ENCODE data around the gene SH2D3A.
"Not testable (repeated sequence)": the region's sequence is repeated elsewhere in the genome, so short reads cannot be mapped to it uniquely, and the experiment has no call there.

Gene SH2D3A

DNA sequence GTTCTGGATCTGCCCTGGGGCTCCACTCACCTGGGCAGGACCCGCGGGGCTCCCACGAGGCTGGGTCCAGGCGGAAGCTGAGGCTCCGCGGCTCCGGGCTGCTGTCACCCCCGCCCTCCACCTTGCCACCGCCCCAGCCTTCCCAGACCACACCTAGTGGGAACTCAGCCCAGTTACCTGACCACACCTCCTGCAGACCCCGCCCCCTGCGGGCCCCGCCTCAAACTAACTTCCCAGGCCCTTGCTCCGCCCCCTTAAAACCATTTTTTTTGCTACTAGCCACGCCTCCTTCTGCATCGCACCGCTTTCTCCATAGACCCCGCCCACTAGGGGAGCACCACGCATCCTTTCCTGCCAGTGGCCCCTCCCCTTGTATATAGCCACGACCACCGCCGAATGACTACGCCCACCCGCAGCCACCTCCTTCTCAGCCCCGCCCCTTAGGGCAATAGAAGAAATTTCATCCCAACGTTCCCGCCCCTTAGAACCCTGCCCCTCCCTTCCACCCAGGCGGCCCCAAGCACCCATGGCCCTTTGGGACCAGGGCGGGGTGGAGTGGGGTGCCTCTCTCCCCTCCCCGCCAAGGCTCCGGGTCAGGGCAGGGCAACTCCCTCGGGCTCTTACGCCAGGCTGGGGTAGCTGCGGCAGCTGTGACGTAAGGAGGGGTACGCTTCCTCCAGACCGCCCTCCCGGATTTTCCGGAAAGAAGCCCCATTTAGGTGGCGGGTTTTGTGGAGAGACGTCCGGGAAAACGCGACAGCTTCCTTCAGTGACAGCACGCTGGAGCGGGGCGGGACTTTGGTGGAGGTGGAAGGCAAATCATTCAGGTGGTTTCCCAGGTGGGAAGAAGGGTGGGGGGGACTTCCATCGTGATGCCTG, at the start of gene SH2D3A:
TSS of gene SH2D3A (minus strand) at position 79 of the 879 bp plus-strand sequence. CDS start 3,687 bp downstream, outside the sequence.
- FAIRE-seq, result no peak

DNA sequence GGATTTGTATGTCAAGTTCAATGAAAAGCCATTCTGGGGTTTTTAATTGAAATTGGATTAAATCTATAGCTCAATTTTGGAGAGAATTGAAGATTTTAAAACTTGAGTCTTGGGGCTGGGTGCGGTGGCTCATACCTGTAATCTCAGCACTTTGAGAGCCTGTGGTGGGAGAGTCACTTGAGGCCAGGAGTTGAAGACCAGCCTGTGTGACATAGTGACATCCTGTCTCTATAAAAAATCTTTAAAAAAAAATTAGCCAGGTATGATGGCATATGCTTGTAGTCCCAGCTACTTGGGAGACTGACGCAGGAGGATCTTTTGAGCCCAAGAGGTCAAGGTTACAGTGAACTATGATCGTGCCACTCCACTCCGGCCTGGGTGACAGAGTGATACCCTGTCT, 46.4 kb upstream of the SH2D3A start:
- no peak for FAIRE-seq

DNA sequence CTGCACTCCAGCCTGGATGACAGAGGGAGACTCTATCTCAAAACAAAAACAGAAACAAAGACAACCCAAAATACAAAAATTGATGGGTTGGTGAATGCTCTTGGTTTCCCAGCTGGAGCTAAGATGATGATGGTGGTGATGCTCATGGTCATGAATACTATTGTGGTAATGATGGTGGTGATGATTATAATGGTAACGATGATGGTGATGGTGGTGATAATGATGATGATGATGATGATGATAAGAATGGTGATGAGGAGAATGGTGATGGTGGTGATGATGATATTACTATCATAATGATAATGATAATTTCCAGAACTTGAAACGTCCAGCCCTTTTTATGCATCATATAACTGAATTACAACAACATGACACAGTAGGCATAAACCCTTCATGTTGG, 45.4 kb upstream of the SH2D3A start:
- FAIRE-seq, result no peak

GRCh38 chr19:6811906-6812305, 44.7 kb upstream of the SH2D3A start:
- FAIRE-seq, result peak; percentile 53

GRCh38 chr19:6811378-6811777, 44.1 kb upstream of the SH2D3A start:
- FAIRE-seq, result no peak

GRCh38 chr19:6809262-6809661, 42.0 kb upstream of the SH2D3A start:
- no peak for FAIRE-seq

GRCh38 chr19:6808494-6808893, 41.3 kb upstream of the SH2D3A start:
- FAIRE-seq, result no peak

DNA sequence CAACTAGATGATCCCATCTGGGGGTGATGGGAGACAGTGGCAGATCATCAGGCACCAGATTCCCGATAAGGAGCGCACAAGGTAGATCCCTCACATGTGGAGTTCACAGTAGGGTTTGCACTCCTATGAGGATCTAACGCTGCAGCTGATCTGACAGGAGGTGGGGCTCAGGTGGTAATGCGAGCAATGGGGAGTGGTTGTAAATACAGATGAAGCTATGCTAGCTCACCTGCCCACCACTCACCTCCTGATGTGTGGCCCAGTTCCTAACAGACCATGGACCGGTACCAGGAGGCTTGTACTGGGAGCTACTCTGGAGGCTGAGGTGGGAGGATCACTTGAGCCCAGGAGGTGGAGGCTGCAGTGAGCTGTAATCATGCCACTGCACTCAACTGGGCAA, 40.1 kb upstream of the SH2D3A start:
- no peak for FAIRE-seq

GRCh38 chr19:6806488-6806887, 39.3 kb upstream of the SH2D3A start:
- FAIRE-seq, result no peak

GRCh38 chr19:6803036-6803404, 35.8 kb upstream of the SH2D3A start:
- FAIRE-seq, result no peak

DNA sequence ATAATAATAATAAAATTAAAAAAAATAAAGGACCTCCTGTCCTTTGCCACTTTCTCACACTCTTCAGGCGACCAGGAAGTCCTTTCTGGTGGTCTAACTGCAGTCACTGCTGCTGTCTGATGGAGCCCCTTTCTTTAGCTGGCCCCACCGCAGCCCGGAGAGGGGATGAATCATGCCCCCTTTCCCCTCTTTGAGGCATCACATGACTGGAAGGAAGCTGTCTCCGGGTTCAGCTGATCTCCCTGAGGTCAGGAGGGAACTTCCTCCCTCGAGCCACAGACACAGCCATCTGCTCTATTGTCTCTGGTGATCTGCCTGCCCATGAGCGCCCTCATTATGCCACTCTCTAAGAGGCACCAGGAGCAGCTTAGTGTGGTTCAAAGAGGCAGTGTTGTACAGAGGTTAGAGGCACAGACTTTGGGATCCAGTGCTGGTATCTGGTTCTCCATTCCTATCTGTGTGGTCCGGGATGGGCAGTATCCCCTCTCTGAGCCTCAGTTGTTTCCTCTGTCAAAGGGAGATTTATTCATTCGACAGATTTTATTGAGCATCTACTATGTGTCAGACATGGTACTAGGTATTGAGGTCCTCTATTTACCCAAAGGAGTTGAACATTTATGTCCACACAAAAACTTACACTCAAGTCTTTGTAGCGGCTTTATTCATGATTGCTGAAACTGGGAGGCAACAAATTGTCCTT, 35.3 kb upstream of the SH2D3A start:
- no peak for FAIRE-seq

DNA sequence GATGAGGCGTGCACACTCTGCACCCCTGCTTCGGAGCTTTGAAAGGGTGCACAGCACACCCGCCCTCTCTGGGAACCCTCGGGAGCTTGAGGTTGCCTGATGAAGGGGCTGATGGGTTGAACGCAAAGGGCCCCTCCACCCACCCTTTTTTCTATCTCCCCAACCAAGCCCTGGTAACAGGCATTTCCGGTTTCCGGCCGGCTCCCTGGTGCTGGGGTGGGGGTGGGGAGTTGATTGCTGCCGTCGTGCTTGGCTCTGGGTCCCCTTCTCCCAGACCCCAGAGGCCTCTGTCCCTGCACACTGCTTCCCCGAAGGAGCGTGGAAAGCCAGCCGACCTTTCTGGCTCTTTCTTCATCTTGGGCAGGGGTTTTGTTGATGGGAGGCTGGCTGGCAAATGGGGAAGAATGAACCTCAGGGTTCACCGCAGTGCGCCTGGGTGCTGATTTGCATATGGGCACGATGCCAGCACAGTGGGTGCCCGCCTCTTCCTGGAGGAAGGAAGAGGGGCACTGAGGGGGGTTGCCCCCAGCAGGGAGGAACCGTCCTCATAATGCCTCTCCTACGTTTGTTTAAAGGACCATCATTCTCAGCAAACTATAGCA, 34.4 kb upstream of the SH2D3A start:
- FAIRE-seq, result no peak

DNA sequence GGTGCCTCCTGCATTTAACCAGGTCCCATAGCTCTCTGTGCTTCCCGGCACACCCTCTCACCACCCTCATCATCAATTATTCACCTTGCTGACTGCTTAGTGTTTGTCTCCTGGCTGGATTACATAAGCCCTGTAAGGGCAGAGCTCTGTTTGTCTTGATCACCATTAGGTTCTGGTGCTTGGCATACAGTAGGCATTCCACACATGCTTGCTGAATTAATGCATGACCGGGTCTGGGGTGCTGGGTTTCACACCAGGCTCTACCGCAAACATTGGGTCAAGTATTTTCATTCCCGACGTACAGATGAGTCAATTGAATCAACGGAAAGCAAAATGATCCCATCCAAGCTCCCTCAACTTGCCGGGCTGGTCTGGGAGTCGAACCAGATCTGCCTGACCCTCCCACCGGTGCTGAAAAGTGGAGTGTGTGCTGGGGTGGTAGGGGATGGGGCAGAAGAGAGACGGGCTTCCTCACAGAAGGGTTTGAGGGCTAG, 33.8 kb upstream of the SH2D3A start:
- no peak for FAIRE-seq

DNA sequence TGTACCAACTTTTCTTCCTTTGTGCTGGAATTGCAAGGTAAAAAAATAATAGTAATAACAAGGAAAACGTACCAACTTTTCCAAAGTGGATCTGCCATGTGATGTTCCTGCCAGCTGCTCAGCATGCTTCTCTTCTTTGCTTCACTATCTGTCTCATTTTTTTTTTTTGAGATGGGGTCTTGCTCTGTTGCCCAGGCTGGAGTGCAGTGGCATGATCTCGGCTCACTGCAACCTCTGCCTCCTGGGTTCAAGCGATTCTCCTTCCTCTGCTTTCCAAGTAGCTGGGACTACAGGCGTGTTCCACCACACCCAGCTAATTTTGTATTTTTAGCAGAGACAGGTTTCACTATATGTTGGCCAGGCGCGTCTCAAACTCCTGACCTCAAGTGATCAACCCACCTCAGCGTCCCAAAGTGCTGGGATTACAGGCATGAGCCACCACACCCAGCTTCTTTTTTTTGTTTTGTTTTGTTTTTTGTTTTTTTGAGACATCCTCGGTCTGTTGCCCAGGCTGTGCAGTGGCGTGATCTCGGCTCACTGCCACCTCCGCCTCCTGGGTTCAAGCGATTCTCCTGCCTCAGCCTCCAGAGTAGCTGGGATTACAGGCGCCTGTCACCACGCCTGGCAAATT, 33.0 kb upstream of the SH2D3A start:
- FAIRE-seq, result not testable (repeated sequence)

DNA sequence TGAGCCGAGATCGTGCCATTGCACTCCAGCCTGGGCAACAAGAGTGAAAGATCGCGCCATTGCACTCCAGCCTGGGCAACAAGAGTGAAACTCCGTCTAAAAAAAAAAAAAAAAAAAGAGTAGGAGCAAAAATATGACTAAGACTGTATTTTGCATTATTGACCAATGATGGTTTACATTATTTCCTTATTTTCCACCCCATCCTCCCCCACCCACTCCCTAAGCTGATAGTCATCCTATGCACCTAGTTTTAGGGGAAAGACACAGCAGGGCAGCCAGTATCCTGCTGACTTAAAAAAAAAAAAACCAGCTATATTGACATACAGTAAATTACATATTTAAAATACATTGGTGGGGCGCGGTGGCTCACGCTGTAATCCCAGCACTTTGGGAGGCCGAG, 30.4 kb upstream of the SH2D3A start:
- no peak for FAIRE-seq

- no peak for FAIRE-seq
Observed at GRCh38 chr19:6796278-6796677, 29.0 kb upstream of the SH2D3A start.

DNA sequence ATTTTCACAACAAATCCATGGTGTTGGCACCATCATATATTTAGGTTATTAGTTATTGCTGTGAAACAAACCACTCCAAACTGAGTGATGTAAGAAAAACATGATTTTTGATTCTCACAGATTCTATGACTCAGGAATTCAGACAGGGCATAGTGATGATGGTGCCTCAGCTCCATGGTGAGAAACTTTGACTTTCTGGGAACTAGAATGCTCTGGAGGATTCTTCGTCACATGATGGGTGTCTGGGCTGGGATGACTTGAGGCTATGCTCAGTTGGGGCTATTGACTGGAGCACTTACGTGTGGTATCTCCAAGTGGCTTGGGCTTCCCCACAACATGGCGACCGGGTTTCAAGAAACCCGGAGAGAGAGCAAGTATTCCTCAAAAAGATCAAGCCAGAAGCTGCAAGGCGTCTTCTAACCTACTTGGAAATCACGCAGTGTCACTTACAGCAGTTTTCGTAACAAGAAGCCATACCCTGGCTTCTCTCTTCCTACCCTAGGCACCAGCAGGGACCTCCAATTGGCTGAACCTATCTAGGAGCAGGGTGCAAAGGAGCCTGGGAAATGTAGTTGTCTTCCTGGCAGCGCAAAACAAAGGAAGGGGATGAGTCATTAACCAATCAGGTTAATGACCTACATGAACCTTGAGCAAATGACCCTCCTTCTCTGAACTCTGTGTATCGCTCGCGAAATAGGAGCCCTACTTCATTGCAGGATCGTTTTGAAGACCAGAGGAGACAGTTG, 27.6 kb upstream of the SH2D3A start:
- no peak for FAIRE-seq

DNA sequence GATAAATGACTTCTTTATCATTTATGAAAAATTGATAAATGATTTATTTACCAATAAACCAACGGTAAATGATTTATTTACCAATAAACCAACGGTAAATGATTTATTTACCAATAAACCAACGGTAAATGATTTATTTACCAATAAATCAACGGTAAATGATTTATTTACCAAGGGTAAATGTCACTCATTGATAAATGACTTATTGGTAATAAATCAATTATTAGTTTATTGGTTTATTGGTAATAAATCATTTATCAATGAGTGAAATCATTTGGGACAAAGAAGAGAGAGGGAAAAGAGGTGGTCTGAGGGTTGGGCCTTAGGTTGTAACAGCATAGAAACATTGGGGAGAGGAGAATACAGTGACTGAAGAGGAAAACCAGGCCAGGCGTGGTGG, 26.7 kb upstream of the SH2D3A start:
- FAIRE-seq, result peak; percentile 90

GRCh38 chr19:6793411-6793810, 26.2 kb upstream of the SH2D3A start:
- FAIRE-seq, result no peak

GRCh38 chr19:6791237-6791636, 24.0 kb upstream of the SH2D3A start:
- FAIRE-seq, result no peak

DNA sequence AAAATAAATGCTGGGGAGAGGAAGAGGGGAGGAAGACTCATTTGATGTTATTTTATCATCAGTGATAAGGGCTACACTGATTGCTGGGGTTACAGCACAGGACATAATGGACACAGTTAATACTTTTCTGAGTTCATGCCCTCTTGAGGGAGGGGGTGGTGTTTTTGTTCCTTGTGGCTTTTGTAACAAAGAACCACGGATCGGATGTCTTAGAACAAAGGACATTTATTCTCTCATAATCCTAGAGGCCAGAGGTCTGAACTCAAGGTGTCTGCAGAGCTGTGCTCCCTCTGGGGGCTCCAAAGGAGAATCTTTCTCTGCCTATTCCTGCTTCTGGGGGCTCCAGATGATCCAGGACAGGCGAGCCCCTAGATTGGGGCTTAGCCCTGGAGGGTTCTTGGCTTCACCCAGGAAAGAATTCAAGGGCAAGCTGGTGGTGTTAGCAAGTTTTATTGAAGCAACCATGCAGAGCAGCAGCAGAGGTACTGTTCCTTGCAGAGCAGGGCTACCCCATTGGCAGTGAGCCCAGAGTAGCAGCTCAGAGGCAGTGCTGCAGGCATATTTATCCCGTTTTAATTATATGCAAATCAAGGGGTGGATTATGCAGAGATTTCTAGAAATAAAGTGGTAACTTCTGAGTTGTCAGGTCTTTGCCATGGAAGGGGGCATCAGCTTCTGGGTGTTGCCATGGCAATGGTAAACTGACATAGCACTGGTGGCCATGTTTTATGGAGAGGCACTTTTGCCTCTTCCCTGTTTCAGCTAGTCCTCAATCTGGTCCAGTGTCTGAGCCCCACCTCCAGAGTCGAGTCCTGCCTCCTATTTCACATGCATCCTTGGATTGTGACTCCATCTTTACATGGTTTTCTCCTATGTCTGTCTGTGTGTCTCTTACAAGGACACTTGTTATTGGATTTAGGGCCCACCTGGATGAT, 23.2 kb upstream of the SH2D3A start:
- FAIRE-seq, result no peak
